H1 (cell line): ENCODE data around the gene COX14. TPM values are rescaled to one million over a fixed set of nuclear protein-coding genes. Genes with fewer than 3 reads are reported as not detected.

ENCODE experiments used
- CTCF ChIA-PET: fragments of 300-600 bp; sonication (Branson Sonifier 250); formaldehyde crosslinking; loops from one replicate; lab custom pipeline; 2021; ENCODE audit not compliant: partially characterized antibody; lab: Charles Lee
- POLR2A ChIA-PET: fragments of 300-600 bp; sonication (Branson Sonifier 250); formaldehyde crosslinking; loops from one replicate; lab custom pipeline; 2021; ENCODE audit warnings: inconsistent platforms; ENCODE audit not compliant: partially characterized antibody; lab: Charles Lee
- DNase-seq, 2 experiments: peaks; one replicate each; pipeline versions ENCODE4 v3.0.0 to v3.0.0-alpha.2; 2010 to 2022; ENCODE audit warnings: low spot score in 2 of 2, low read depth in 1 of 2, mixed read lengths in 1 of 2
- FAIRE-seq: peaks from 2 replicates; lab custom pipeline; 2011; peaks lifted over from hg19 to GRCh38; lab: Jason Lieb, UNC
- H2AFZ ChIP-seq: 2 replicates; pipeline ENCODE4 v1.8.1; 2012; ENCODE audit warnings: low read length, inconsistent platforms
- H2AK5ac ChIP-seq: 2 replicates; pipeline ENCODE4 v1.6.1; 2013; ENCODE audit warnings: low read depth, low read length
- H2BK120ac ChIP-seq: replicated peaks from 2 replicates; pipeline ENCODE3; 2013; ENCODE audit warnings: low read depth, low read length, inconsistent platforms
- H2BK12ac ChIP-seq: 2 replicates; pipeline ENCODE4 v1.6.1; 2013; ENCODE audit warnings: low read depth, low read length
- H2BK15ac ChIP-seq: 2 replicates; pipeline ENCODE4 v1.6.1; 2013; ENCODE audit warnings: low read length
- H2BK20ac ChIP-seq: 2 replicates; pipeline ENCODE4 v1.6.1; 2013; ENCODE audit warnings: low read length
- H2BK5ac ChIP-seq: 2 replicates; pipeline ENCODE4 v1.6.1; 2013; ENCODE audit warnings: low read depth, low read length
- H3K14ac ChIP-seq: 2 replicates; pipeline ENCODE4 v1.6.1; 2013; ENCODE audit warnings: inconsistent platforms; ENCODE audit not compliant: insufficient read length
- H3K18ac ChIP-seq: 2 replicates; pipeline ENCODE4 v1.6.1; 2013; ENCODE audit warnings: low read length; ENCODE audit errors: extremely low read depth
- H3K23ac ChIP-seq: 2 replicates; pipeline ENCODE4 v1.6.1; 2013; ENCODE audit warnings: inconsistent platforms; ENCODE audit not compliant: insufficient read length
- H3K23me2 ChIP-seq: 2 replicates; pipeline ENCODE4 v1.6.1; 2013; ENCODE audit warnings: low read depth, low read length
- H3K27ac ChIP-seq: 2 replicates; pipeline ENCODE4 v1.6.1; 2011; ENCODE audit warnings: low read depth, low read length, inconsistent platforms
- H3K27me3 ChIP-seq, 4 experiments: replicated peaks in 1 of 4; 1 replicate in 1 of 4; 2 replicates in 3 of 4; pipeline versions ENCODE4 v1.6.1 to v1.8.1; 2011 to 2013; ENCODE audit warnings: low read length in 3 of 4, mild to moderate bottlenecking in 3 of 4, inconsistent platforms in 2 of 4, mixed read lengths in 2 of 4, moderate library complexity in 1 of 4; ENCODE audit not compliant: control insufficient read depth in 3 of 4, insufficient read depth in 3 of 4; ENCODE audit errors: extremely low read depth in 1 of 4
- H3K36me3 ChIP-seq, 4 experiments: 2 replicates each; pipeline versions ENCODE4 v1.6.1 to v1.8.1; 2011 to 2013; ENCODE audit warnings: mild to moderate bottlenecking in 4 of 4, low read length in 3 of 4, moderate library complexity in 2 of 4, control low read depth in 1 of 4, inconsistent platforms in 1 of 4; ENCODE audit not compliant: insufficient read depth in 4 of 4, control insufficient read depth in 2 of 4
- H3K4ac ChIP-seq: replicated peaks from 2 replicates; pipeline ENCODE3; 2013; ENCODE audit warnings: low read length, low read depth, mixed read lengths, inconsistent platforms; ENCODE audit not compliant: insufficient read length
- H3K4me1 ChIP-seq, 4 experiments: replicated peaks in 1 of 4; 1 replicate in 1 of 4; 2 replicates in 3 of 4; pipeline versions ENCODE4 v1.6.1 to v1.8.1; 2011 to 2013; ENCODE audit warnings: low read length in 3 of 4, inconsistent platforms in 2 of 4, mixed read lengths in 1 of 4; ENCODE audit not compliant: insufficient read depth in 4 of 4, control insufficient read depth in 3 of 4
- H3K4me2 ChIP-seq, 2 experiments: 2 replicates each; pipeline versions ENCODE4 v1.6.1 to v1.8.1; 2011 to 2013; ENCODE audit warnings: low read depth in 2 of 2, low read length in 2 of 2, control low read depth in 1 of 2, inconsistent platforms in 1 of 2, mild to moderate bottlenecking in 1 of 2; ENCODE audit not compliant: insufficient read depth in 1 of 2
- H3K4me3 ChIP-seq, 4 experiments: fragments of 200-600, 300-600 bp in 1 of 4; sonication (generic), shearing (Covaris generic), sonication (Bioruptor Twin) in 1 of 4; 2 replicates each; pipeline versions ENCODE4 v1.5.1 to v1.8.1; 2011 to 2016; ENCODE audit warnings: low read length in 4 of 4, low read depth in 3 of 4, control low read depth in 2 of 4, inconsistent platforms in 2 of 4, mild to moderate bottlenecking in 2 of 4, mixed read lengths in 1 of 4, moderate library complexity in 1 of 4; ENCODE audit not compliant: insufficient read depth in 2 of 4; ENCODE audit errors: extremely low read depth in 1 of 4
- H3K56ac ChIP-seq: replicated peaks from 2 replicates; pipeline ENCODE3; 2013; ENCODE audit warnings: low read depth, mild to moderate bottlenecking, mixed read lengths, low read length, inconsistent platforms; ENCODE audit not compliant: insufficient read length
- H3K79me1 ChIP-seq: 2 replicates; pipeline ENCODE4 v1.6.1; 2013; ENCODE audit warnings: low read depth, low read length, control low read depth
- H3K79me2 ChIP-seq, 2 experiments: 2 replicates each; pipeline versions ENCODE4 v1.6.1 to v1.8.1; 2012 to 2013; ENCODE audit warnings: low read length in 2 of 2, mild to moderate bottlenecking in 2 of 2, inconsistent platforms in 1 of 2; ENCODE audit not compliant: insufficient read depth in 2 of 2, control insufficient read depth in 1 of 2
- H3K9ac ChIP-seq, 4 experiments: replicated peaks in 1 of 4; 1 replicate in 1 of 4; 2 replicates in 3 of 4; pipeline versions ENCODE4 v1.6.1 to v1.8.1; 2011 to 2013; ENCODE audit warnings: low read depth in 3 of 4, low read length in 3 of 4, control low read depth in 2 of 4, mild to moderate bottlenecking in 2 of 4, moderate library complexity in 2 of 4, inconsistent platforms in 1 of 4; ENCODE audit errors: extremely low read depth in 1 of 4
- H3K9me3 ChIP-seq, 2 experiments: 2 replicates each; pipeline versions ENCODE4 v1.6.1 to v1.8.1; 2012 to 2013; ENCODE audit warnings: mild to moderate bottlenecking in 2 of 2, moderate library complexity in 2 of 2, control low read depth in 1 of 2, inconsistent platforms in 1 of 2, low read depth in 1 of 2, low read length in 1 of 2, mixed read lengths in 1 of 2; ENCODE audit not compliant: insufficient read depth in 2 of 2
- H4K20me1 ChIP-seq, 2 experiments: replicated peaks in 1 of 2; 2 replicates each; pipeline versions ENCODE3 to v1.8.1; 2011 to 2013; ENCODE audit warnings: inconsistent platforms in 2 of 2, low read length in 2 of 2, mild to moderate bottlenecking in 1 of 2; ENCODE audit not compliant: insufficient read depth in 2 of 2, control insufficient read depth in 1 of 2
- H4K5ac ChIP-seq: 2 replicates; pipeline ENCODE4 v1.6.1; 2013; ENCODE audit warnings: low read length, low read depth, mixed read lengths, inconsistent platforms; ENCODE audit not compliant: insufficient read length
- H4K8ac ChIP-seq: 2 replicates; pipeline ENCODE4 v1.8.0; 2013; ENCODE audit warnings: mild to moderate bottlenecking, moderate library complexity, low read length, inconsistent platforms; ENCODE audit not compliant: insufficient read depth; ENCODE audit errors: extremely low read depth
- H4K91ac ChIP-seq: replicated peaks from 2 replicates; pipeline ENCODE3; 2013; ENCODE audit warnings: low read length, mixed read lengths, inconsistent platforms; ENCODE audit not compliant: insufficient read length
- CBX5 ChIP-seq: fragments of 300-800, 300-1000 bp; sonication (generic); IDR thresholded peaks from 2 replicates; pipeline ENCODE4 v1.7.1; 2016; ENCODE audit warnings: antibody characterized with exemption, low read length, low read depth
- HDAC6 ChIP-seq: IDR thresholded peaks from one replicate; pipeline ENCODE4 v1.7.1; 2012; ENCODE audit warnings: low read depth, mild to moderate bottlenecking, inconsistent platforms, low read length, moderate library complexity
- JUN ChIP-seq: IDR thresholded peaks from 2 replicates; pipeline ENCODE4 v1.6.1; 2011; ENCODE audit warnings: low read depth, mild to moderate bottlenecking, improper control_type of control experiment, low read length
- KDM4A ChIP-seq: IDR thresholded peaks from one replicate; pipeline ENCODE4 v1.7.1; 2012; ENCODE audit warnings: low read depth, mild to moderate bottlenecking, moderate library complexity, low read length, inconsistent platforms; ENCODE audit not compliant: severe bottlenecking
- NRF1 ChIP-seq: IDR thresholded peaks from 2 replicates; pipeline ENCODE4 v1.6.1; 2011; ENCODE audit warnings: mild to moderate bottlenecking, low read depth, low read length, improper control_type of control experiment
- POU5F1 ChIP-seq: IDR thresholded peaks from 2 replicates; pipeline ENCODE4 v1.6.1; 2011; ENCODE audit warnings: low read depth, mild to moderate bottlenecking, low read length, moderate library complexity
- RBBP5 ChIP-seq: IDR thresholded peaks from 2 replicates; pipeline ENCODE4 v1.7.1; 2012; ENCODE audit warnings: low read depth, mild to moderate bottlenecking, inconsistent platforms, low read length, moderate library complexity, borderline replicate concordance
- SUZ12 ChIP-seq: fragments of 200-600 bp; sonication (generic); IDR thresholded peaks from 2 replicates; pipeline ENCODE4 v1.6.1; 2012; ENCODE audit warnings: mild to moderate bottlenecking, inconsistent platforms, low read length, moderate library complexity, mixed read lengths
- TBP ChIP-seq: IDR thresholded peaks from 2 replicates; pipeline ENCODE4 v1.6.1; 2011; ENCODE audit warnings: low read depth, low read length, improper control_type of control experiment
- WGBS, 2 experiments: shearing (Covaris generic) in 1 of 2; methylation state at CpG; one replicate each; pipeline versions ENCODE4 v1.1.6 to v1.1.7; 2013 to 2015; ENCODE audit warnings: low lambda C conversion rate in 2 of 2, mixed read lengths in 2 of 2, inconsistent platforms in 1 of 2, low coverage in 1 of 2, missing lambda C conversion rate in 1 of 2; ENCODE audit not compliant: insufficient replicate concordance in 2 of 2, insufficient coverage in 1 of 2, insufficient read length in 1 of 2; ENCODE audit errors: extremely low coverage in 1 of 2, missing lambda C conversion rate in 1 of 2; 5-methylcytosine and 5-hydroxymethylcytosine counted together
- polyA plus RNA-seq, 7 experiments: library from polyadenylated mRNA; depleted of rRNA in 3 of 7; stranded (reverse) in 5 of 7; unstranded in 2 of 7; fragments of >200 nt in 5 of 7; fragments of 200-250 nt in 2 of 7; gene quantifications; 1 replicate in 5 of 7; 2 replicates in 1 of 7; 4 replicates in 1 of 7; pipeline versions ENCODE4 v1.2.1 to v1.2.3, GENCODE V29; 2011 to 2013; ENCODE audit warnings: missing spikeins in 2 of 7, mixed read lengths in 2 of 7
- total RNA-seq: library from RNA; stranded (reverse); fragmentation: NEBNext Ultra II Directional; extraction: Animal tissue kit (Norgen Biotek cat#: 25700); gene quantifications from 2 replicates; pipeline ENCODE4 v1.2.1, GENCODE V29; 2021

COX14 gene
- total and polyA plus RNA-seq, 2 of the 8 experiments (the other 6 are each of a cell fraction or from before 2014, with no cell fraction given) = 40.1 to 102 TPM

GRCh38 chr12:50084775-50085614 is 27.0 kb upstream of the COX14 start, which contains the start of gene SMARCD1:
TSS of gene SMARCD1 (plus strand) at chr12:50085342. CDS start at chr12:50085370, 28 bp downstream.
- 0 out of 2 replicates have a peak within 1 kb of the TSS, but pooled peaks have one; percentile 56 for H2BK20ac ChIP-seq
- H3K27me3 ChIP-seq = peaks cover 0 to 15% (median 8%) of the 10 kb centered on the region in 4 experiments; a peak in 4 of 7 replicates
- peak within 1 kb of the TSS; percentile 8 for H3K4ac ChIP-seq
- H4K5ac ChIP-seq = peak within 1 kb of the TSS; percentile 79
- DNase-seq = peak; percentile 93 to 94
- 4% methylated on average over 24 of the region's 69 CpGs; no CpG with 5 or more reads in 1 of the 2 experiments for WGBS, 2 experiments
- peak within 1 kb of the TSS; percentile 33 for H3K56ac ChIP-seq
- no peak for FAIRE-seq
- no peaks in the 10 kb centered on the region for H3K9me3 ChIP-seq
- peak within 1 kb of the TSS; percentile 78; the same call in 1 of the 2 replicates for H3K18ac ChIP-seq
- H3K14ac ChIP-seq = no peak within 1 kb of the TSS
- H4K8ac ChIP-seq = peak within 1 kb of the TSS; percentile 99
- peaks cover 0 to 22% of the 10 kb centered on the region in 2 experiments; a peak in 3 of 4 replicates for H3K79me2 ChIP-seq
- H2BK12ac ChIP-seq = no peak within 1 kb of the TSS
- peak within 1 kb of the TSS; percentile 68 to 82 (median 74) for H3K9ac ChIP-seq
- H2BK5ac ChIP-seq = peak within 1 kb of the TSS; percentile 90
- H3K79me1 ChIP-seq = no peaks in the 10 kb centered on the region; the same call in 1 of the 2 replicates
- H3K4me2 ChIP-seq = peak within 1 kb of the TSS; percentile 92 to 95
- H3K23ac ChIP-seq = no peak within 1 kb of the TSS
- peaks cover 0 to 8% (median 5%) of the 10 kb centered on the region in 4 experiments; a peak in 3 of 7 replicates for H3K4me1 ChIP-seq
- ChIA-PET POLR2A (interaction anchor here (0.6 to 25.0 kb wide), 25 partner anchors 9 to 997 kb away, joined by 3 to 457 read pairs (median 4); partner anchors contain the start of genes BCDIN3D, CERS5, COX14 and GPD1), CTCF (interaction anchor here (0.6 to 27.3 kb wide), 34 partner anchors 9 to 742 kb away, joined by 3 to 625 read pairs (median 3); partner anchors contain the start of genes AQP5, ASIC1, CERS5 and COX14)
- peaks cover 9% of the 10 kb centered on the region for H3K23me2 ChIP-seq
- H2AK5ac ChIP-seq = no peak within 1 kb of the TSS; the same call in 1 of the 2 replicates
- H3K36me3 ChIP-seq = peaks cover 24 to 36% (median 35%) of the 10 kb centered on the region in 4 experiments
- H4K20me1 ChIP-seq = peaks cover 5 to 13% of the 10 kb centered on the region in 2 experiments
- H4K91ac ChIP-seq = no peak within 1 kb of the TSS
- peak within 1 kb of the TSS; percentile 68; the same call in 1 of the 2 replicates for H3K27ac ChIP-seq
- H2BK120ac ChIP-seq = peak within 1 kb of the TSS; percentile 58
- H3K4me3 ChIP-seq = peak within 1 kb of the TSS; percentile 42 to 88 (median 77)
- peak within 1 kb of the TSS; percentile 47; the same call in 1 of the 2 replicates for H2AFZ ChIP-seq
- H2BK15ac ChIP-seq = peak within 1 kb of the TSS; percentile 37; the same call in 1 of the 2 replicates
- TF ChIP-seq RBBP5 (0 out of 2 replicates have a peak, but pooled peaks have one; percentile 86), POU5F1 (no peak), JUN (no peak), CBX5 (no peak), KDM4A (peak; percentile 25), NRF1 (no peak), TBP (peak; percentile 69; the same call in 1 of the 2 replicates), SUZ12 (no peak), HDAC6 (no peak)
